Glomerular visceral epithelial cell (primary cell): ENCODE data around the gene MYO7A.

ENCODE experiments used
- DNase-seq: peaks from one replicate; pipeline ENCODE4 v3.0.0-alpha.2; 2016; ENCODE audit errors: extremely low spot score

The MYO7A gene

GRCh38 chr11:77146261-77147035, 18.4 kb downstream of the MYO7A start:
- DNase-seq = no peak

- no peak for DNase-seq
Measured at GRCh38 chr11:77147036-77147315, 18.9 kb downstream of the MYO7A start.

DNA sequence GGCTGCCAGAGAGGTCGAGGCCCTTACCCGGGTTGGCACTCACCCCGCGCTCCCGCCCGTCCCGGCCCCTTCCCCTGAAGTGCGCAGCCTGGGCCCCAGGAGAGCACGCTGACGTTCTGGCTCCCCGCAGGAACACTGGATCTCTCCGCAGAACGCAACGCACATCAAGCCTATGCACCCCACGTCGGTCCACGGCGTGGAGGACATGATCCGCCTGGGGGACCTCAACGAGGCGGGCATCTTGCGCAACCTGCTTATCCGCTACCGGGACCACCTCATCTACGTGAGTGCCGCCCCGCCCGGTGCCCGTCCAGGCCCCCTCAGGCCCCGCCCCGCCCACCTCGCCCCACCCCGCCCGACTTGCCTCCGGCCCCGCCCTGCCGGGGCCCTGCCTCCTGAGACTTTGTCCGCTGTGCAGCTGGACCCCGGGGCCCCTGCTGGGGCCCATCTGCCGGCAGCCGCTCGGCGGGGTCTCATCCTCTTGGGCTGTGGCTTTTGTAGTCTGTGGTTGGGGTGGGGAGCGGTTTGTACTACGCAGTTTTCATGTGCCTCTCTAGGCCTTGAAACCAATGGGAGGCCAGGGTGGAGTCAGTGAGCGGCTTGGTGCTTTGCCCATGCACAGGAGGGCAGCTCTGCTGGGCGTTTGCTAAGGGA, 19.7 kb downstream of the MYO7A start:
- DNase-seq = no peak

DNA sequence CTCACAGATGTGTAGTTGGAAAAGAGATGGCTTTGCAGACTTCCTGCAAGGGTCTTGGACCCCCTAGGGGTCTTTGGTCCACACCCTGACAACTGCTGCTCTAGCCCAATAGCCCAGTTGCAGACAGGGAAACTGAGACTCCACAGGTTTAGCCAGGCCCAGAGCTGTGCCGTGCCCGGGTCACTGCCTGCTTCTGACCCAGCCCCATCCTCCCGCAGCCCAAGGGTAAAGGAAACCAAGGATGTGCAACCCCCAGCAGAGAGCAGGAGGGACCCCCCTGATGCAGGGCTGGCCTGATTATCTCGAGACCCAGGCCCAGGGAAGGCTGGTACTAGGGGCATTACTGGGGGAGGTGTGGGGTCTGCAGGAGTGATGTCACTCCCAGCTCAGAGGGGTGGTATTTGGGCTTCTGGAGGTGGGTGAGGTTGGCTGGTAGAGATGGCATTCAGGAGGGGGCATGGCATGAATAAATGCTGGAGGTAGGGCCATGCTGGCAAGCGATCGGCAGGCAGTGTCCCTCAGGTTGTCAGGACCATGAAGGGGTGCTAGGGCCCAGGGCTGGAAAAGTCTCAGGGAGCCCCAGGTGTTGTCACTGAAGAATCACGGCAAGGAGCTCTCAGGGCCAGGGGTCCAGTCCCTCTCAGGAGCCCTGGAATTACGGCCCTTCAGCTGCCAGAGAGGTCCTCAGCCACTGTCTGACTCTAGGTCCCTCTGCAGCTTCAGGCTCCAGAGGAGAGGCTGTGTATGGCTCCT, 21.1 kb downstream of the MYO7A start:
- DNase-seq = no peak

DNA sequence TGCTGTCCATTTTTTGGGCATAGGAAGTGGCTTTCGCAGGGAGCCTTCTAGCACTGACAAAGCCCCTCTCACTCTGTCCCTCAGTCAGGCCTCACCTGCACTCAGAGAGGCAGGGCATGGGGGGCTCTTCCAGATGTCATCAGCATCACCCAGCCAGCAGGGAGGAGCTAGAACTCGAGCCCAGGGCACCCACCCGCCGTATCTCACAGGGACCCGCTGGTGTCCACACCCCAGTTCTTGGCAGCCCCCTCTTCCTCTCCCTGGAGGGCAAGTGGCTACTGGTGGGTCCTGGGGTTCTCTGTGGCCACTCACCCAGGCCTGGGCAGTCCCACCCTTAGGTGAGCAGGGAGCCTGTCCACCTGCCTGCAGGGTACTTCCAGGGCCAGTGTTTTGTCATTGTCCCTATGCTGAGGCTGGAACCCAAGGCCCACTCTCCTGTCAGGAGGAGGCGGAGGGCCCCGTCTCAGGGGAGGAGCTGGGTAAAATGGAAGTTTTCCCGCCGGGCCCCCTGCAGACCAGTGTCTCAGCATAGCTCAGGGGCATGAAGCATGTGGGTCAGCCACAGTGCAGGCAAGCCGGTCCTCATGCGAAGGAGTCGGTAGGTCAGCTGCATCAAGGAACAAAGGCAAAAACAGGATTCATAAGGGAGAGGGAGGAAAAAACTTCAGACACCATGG, 21.8 kb downstream of the MYO7A start:
- DNase-seq = no peak

- no peak for DNase-seq
Measured at GRCh38 chr11:77150836-77151235, 22.8 kb downstream of the MYO7A start.

DNA sequence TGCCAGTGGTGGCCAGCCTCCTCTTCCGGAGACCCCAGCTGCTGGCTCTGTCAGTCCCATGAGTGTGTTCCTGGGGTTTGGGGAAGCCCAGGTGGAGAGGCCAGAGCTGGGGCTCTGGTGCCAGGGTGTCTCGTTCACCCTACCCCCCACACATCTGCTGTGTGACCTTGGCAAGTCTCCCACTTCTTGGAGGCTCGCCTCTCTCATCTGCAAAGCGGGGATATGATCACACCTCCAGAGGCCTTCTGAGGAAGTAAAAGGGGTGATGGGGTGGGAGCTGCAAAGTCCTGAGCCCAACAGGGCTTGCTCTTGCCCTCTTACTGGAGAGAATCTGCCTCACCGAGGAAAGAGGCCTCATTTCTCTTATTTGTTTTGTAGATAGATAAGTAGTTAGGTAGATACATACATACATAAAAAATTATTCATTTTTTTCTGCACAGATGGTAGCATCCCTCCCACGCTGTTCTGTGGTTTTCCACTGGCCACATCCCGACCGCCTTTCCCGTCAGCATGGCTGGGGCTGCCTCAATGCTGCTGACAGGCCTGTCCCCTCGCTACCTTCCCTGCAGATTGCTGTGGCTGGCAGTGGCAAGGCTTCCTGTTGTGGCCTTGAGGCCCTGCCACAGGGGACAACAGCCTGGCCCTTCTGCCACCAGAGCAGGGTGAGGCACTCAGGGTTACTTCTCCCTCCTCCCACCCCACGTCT, 23.9 kb downstream of the MYO7A start:
- peak; percentile 6 for DNase-seq

DNA sequence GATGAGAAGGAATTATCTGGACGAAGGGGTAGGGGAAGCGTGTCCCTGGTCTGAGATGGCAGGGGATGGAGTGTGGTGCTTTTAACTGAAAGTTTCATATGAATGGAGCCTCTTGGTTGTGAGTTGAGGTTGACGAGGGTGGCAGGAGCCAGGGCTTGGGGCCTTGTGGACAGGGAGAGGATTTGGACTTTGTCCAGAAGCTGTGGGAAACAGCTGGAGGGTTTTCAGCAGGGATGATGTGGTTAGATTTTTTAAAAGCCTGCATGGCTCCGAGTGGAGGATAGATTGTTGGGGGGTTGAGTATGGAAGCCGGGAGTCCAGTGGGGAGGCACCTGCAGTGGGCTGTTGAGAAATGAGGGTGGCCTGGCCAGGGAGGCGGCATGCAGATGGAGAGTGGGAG, 24.8 kb downstream of the MYO7A start:
- no peak for DNase-seq

GRCh38 chr11:77153276-77154185, 25.5 kb downstream of the MYO7A start:
- no peak for DNase-seq

- DNase-seq = peak; percentile 12
Measured at GRCh38 chr11:77154381-77155081, 26.5 kb downstream of the MYO7A start.

DNA sequence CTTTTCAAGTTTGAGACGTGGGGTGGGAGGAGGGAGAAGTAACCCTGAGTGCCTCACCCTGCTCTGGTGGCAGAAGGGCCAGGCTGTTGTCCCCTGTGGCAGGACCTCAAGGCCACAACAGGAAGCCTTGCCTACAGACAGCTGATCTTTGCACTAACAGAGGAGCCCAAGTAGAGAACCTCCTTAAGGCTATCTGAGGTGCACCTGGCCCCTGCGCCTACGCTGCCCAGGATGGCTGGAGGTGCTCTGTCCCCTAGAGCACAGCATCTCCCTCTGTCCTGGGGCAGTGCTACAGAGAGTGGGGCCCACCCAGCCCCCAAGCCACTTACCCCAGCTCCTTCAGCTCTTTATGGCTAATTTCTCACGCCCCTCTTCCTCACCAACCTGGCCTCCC, 27.0 kb downstream of the MYO7A start:
- DNase-seq = no peak

DNA sequence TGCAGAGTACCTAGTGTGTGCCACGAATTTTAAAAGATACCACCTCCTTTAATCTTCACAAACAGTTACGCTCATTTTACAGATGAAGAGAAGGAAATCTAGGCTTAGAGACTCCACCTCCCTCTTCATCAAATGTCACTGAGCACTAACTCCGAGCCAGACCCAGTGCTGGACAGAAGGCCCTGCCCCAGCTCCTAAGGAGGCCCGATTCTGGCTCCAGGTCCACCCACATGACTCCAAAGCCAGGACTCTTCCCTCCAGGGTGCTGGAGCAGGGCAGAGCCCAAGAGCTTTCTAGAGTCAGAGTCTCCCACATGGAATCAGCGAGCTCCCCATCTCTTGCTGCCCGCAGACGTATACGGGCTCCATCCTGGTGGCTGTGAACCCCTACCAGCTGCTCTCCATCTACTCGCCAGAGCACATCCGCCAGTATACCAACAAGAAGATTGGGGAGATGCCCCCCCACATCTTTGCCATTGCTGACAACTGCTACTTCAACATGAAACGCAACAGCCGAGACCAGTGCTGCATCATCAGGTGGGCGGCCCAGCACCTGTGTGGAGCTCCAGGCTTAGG, 27.6 kb downstream of the MYO7A start:
- no peak for DNase-seq

DNA sequence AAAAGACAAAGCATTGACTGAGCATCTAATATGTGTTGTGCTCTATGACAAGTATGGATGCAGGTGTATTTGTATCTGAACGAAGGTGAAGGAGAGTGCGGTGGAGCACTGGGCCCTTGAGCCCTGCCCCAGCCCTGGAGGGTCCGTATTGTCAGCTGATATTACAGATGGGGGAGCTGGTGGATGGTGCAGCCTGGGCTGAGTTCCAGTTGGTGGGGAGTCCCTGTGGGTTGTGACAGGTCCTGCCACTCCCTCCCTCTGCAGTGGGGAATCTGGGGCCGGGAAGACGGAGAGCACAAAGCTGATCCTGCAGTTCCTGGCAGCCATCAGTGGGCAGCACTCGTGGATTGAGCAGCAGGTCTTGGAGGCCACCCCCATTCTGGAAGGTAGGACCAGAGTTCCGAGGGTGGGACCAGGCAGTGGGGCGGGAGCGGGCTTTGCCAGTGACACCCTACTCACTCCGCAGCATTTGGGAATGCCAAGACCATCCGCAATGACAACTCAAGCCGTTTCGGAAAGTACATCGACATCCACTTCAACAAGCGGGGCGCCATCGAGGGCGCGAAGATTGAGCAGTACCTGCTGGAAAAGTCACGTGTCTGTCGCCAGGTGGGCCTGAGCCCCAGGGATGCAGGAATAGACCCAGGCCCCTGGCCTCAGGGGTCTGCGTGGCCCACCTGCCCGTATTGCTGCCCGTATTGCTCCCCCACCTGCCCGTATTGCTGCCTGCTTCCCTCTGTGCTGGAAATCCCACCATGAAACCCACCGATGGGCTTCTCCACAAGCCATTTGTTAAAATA, 28.6 kb downstream of the MYO7A start:
- no peak for DNase-seq

DNA sequence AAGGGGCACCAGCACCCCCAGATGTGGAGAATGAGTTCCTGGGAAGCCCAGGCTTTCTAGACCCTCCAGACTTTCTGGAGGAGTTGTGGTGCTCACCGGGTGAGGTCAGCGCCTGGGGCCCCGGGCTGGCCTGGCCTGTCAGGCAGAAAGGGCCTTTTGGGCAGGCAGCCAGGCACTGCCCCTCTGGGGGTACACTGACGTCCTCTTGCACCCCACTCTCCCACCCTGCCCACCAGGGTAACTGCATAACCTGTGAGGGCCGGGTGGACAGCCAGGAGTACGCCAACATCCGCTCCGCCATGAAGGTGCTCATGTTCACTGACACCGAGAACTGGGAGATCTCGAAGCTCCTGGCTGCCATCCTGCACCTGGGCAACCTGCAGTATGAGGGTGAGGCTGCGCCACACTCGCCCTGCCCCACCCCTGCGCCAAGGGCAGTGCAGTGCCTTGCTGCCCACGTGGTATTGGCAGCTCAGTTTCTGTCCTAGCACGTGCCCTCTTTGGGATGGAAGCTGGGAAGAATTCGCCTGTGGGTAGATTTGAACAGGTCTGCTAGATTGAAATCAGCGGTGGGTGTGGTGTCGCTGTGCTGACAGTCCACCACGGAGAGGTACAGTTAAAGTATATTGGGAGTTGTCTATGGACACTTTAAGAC, 30.1 kb downstream of the MYO7A start:
- no peak for DNase-seq

GRCh38 chr11:77159219-77159936, 31.3 kb downstream of the MYO7A start:
- DNase-seq = no peak

- DNase-seq = no peak
Measured at GRCh38 chr11:77159937-77160495, 32.0 kb downstream of the MYO7A start.

DNA sequence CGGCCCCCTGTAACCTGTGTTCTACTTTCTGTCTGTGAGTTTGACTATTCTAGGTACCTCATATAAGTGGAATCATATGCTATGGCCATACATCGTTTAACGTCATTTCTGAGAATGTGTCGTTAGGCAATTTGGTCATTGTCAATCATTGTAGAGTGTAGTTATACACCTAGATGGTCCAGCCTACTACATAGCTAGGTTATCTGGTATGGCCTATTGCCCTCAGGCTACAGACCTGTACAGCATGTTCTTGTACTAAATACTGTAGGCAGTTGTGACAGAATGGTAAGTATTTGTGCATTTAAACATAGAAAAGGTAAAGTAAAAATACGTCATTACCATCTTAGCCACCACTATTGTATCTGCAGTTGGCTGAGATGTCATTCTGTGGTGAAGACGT, 35.2 kb downstream of the MYO7A start:
- no peak for DNase-seq
